Astrocyte of the hippocampus (primary cell): ENCODE data around the gene OSGIN1.
A peak's percentile ranks its signal among the peaks of the same experiment; 100 is the strongest.
"Not testable (repeated sequence)": the region's sequence is repeated elsewhere in the genome, so short reads cannot be mapped to it uniquely, and the experiment has no call there.

Experiments
- DNase-seq: peaks from one replicate; pipeline ENCODE4 v3.0.0; 2011; ENCODE audit warnings: low read depth, low spot score

Gene OSGIN1

GRCh38 chr16:83940630-83941378 lies 12.2 kb upstream of the OSGIN1 start:
- no peak for DNase-seq

DNA sequence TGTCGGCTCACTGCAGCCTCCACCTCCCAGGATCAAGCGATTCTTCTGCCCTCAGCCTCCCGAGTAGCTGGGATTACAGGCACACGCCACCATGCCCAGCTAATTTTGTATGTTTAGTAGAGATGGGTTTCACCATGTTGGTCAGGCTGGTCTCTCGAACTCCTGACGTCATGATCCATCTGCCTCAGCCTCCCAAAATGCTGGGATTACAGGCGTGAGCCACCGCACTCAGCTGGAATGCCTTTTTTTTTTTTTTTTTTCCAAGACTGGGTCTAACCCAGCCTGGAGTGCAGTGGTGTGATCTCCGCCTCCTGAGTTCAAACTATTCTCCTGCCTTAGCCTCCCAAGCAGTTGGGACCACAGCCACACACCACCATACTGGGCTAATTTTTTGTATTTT lies 11.5 kb upstream of the OSGIN1 start:
- DNase-seq = not testable (repeated sequence)

DNA sequence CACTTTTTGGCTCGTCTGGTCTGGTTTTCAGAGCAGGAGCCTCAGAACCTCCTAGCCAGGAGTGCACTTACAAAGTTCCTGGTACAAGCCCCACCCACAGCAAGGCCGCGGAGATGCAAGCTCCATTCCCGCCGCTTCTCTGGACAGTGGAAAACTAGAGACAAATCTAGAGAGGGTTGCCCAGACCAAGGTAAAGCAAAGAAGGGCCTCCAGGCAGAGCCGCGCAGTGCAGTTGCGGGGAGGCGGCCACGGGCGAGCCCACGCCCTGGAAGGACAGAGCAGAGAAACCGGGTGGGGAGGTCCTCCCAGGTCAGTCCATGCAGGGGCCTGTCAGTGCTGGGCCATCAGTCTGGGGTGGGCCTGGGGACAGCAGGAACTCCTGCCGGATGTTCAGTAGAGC lies 11.0 kb upstream of the OSGIN1 start:
- DNase-seq = no peak

DNA sequence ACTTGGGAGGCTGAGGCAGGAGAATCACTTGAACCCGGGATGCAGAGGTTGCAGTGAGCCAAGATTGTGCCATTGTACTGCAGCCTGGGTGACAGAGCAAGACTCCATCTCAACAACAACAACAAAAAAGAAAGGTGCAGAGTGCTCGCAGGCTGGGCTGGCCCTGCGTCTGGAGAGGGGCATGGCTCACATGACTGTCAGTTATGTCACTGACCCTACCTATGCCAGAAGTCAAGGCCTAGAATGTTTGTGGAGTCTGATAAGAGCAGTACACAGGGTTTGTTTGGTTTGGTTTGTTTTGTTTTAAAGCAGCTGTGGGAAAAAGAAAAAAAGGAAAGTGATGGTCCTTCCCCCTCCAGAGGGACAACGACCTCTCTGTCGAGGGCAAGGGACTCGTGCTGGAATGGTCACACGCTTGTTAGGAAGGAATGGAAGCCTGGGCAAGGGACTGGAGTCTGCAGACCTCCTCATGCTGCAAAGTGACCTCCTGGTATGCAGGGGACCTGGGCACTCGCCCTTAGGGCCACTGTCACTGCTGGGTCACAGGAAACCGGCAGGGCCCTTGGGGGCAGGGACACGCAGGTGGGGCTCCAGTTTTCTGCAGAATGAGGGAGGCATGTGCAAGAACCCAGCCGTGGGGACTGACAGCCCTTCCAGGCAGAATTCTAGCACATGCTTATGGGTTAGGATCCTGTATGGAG lies 10.1 kb upstream of the OSGIN1 start:
- no peak for DNase-seq

DNA sequence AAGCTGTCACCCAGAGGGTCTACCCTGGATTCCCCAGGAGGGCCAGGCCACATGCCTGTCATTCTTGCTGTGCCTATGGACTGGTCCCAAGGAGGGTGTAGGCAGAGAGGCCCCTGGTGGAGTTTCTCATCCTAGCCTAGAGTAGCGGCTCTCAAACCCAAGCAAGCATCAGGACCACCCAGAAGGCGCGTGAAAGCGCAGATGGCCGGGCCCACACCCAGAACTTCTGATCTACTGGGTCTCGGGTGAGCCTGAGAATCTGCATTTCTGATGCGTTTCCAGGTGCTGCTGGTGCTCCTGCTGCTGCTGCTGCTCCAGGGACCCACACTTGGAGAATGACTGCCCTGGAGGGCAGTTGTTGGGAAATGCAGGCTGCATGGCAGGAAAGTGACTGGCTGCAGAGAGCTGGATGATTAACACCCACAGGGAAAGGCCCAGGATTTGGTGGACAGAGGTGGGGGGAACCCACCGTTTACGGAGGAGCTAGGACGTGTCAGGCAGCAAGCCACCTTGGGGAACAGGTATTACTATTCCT lies 9.5 kb upstream of the OSGIN1 start:
- DNase-seq = no peak

DNA sequence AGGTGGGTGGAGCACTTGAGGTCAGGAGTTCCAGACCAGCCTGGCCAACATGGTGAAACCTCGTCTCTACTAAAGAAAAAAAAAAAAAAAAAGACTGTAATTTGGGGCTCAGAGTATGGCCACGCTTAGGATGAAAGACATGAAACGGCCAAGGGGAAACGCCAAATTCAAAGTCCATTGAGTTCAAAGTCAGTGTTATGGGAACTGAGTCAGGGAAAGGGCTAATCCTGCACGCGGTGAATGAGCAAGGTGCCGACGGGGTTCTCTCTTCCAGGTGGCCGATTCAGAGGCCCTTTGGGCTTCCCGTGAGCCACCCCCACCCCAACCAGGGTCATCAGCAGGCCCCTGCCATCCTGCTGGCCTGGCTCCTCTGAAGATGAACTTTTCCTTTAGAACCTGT lies 7.5 kb upstream of the OSGIN1 start:
- no peak for DNase-seq

DNA sequence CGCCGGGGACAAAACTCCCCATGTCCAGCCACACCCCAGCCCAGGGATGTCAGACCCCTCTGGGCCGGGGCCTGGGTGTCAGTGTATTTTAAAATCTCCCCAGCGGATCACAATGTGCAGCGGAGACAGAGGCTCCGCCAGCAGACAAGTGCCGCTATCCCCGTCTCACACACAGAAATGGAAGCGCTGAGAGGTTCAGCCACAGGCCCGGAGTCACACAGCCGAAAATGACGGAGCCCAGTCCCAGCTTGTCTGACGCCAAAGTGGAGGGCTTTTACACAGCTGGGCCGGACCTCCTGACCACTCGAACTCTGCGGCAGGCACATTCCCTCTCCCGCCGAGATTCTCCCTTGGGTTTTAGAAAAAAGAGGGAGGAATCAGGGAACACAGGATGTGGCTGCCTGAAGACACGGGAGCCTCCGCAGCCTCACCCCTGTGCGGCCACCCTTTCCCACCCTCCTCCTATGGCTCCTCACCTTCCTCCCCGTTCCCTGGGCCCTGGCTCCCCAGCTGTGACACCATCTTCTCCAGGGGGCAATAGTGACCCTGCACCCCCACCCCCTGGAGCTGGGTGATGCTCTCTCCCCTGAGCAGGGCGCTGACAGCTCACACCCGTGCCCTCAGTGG lies 6.8 kb upstream of the OSGIN1 start:
- no peak for DNase-seq

- no peak for DNase-seq
These were observed 6.1 kb upstream of the OSGIN1 start for GRCh38 chr16:83946781-83947566.

- DNase-seq = no peak
These were observed 5.3 kb upstream of the OSGIN1 start for GRCh38 chr16:83947642-83948234.

GRCh38 chr16:83948914-83949723 lies 3.9 kb upstream of the OSGIN1 start:
- no peak for DNase-seq

DNA sequence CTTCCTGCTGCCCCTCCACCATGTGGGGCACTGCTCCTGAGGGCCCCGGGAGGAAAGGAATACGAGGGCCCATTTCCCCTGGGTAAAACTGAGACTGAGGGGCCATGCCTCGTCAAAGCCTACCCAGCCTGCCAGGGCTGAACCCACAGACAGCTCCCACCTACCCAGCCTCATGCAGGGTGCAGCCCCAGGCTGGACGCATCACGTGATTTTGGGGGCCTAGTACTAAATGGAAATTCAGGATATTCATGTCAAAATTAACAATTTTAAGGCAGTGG lies 3.4 kb upstream of the OSGIN1 start:
- DNase-seq = no peak

DNA sequence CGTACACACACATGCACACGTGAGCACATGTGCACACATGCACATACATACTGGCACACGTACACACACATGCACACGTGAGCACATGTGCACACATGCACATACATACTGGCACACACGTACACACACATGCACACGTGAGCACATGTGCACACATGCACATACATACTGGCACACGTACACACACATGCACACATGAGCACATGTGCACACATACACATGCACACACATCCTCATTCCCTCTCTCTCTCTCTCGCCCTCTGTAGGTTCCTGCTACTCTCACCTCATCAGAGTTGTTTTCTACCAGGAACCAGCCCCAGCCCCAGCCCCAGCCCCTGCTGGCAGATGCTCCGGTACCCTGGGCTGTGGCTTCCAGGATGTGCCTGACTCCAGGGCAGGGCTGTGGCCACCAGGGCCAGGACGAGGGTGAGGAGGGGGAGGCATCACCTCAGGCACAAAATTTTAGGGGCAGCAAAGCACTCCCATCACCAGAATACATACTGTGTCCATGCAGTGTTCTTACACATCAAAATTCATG lies 2.1 kb upstream of the OSGIN1 start:
- not testable (repeated sequence) for DNase-seq

DNA sequence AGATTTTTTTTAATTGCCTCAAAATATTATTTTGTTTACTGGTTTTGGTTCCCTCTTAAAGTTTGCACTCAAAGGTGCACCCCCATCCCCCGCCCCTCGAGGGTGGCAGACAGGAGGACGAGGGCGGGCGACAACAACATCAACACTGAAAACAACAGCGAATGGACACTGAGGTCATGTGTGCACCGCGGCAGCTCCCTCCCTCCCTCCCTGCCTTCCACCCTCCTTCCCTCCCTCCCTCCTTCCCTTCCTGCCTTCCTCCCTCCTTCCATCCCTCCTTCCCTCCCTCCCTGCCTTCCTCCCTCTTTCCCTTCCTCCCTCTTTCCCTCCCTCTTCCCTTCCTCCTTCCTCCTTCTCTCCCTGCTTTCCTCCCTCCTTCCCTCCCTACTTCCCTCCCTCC lies 1.5 kb upstream of the OSGIN1 start:
- DNase-seq = no peak

- no peak for DNase-seq
These were observed 477 bp upstream of the OSGIN1 start for GRCh38 chr16:83952587-83952939.

DNA sequence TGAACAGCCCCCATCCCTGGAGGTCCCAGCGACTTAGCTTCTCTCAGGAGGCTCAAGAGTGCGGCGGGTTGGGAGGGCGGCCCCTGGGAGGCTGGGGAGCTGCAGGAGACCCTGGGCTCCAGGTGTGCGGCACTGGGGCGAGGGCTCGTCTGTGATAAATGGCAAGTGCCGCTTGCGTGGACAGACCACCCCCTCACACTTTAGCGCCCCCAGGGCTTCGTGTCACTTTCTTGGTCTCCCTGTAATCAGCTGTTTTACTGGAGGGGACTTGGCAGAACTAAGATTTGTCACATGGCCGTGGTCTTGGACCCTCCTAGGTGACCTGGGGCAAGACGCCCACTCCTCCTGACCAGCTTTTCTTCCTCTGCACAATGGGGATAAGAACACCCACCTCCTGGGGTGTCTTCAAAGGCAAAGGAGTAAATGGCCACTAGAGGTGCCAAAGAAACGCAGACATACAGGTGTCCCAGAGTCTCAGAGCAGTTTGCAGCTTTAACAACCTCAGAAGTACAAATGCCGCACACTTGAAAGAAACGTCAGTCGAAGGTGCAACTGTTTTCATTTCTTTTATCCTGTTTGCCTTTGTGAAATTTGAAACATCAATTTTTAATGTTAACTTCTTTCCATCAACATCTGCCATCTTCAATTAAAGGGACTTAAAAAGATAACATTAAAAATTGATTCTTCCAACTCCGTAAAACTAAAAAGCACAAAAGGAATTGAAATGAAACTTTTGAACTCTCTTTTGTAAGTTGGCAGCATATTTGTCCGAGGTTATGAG lies 946 bp downstream of the OSGIN1 start:
- peak; percentile 50 for DNase-seq

DNA sequence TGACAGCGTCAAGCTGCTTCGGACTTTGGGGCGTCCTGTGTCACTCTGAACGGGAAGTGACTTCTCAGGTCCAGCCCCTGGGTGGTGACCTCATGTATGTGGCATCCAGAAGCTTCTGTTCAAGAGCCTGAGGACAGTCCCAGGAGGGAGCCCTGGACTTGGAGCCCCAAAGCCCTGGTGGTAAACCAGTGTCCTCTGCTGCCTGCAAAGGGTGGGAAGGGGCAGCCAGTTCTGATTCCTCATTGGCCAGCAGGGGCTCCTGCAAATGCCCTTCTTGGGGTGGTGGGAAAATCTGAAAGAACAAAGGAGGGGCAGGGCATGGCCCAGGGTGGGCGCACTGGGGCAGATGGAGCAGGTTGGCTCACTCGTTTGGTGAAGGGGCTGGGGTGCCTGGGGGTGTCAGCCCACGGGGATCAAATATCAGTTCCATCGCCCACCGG lies 1.6 kb downstream of the OSGIN1 start:
- DNase-seq = peak; percentile 59

DNA sequence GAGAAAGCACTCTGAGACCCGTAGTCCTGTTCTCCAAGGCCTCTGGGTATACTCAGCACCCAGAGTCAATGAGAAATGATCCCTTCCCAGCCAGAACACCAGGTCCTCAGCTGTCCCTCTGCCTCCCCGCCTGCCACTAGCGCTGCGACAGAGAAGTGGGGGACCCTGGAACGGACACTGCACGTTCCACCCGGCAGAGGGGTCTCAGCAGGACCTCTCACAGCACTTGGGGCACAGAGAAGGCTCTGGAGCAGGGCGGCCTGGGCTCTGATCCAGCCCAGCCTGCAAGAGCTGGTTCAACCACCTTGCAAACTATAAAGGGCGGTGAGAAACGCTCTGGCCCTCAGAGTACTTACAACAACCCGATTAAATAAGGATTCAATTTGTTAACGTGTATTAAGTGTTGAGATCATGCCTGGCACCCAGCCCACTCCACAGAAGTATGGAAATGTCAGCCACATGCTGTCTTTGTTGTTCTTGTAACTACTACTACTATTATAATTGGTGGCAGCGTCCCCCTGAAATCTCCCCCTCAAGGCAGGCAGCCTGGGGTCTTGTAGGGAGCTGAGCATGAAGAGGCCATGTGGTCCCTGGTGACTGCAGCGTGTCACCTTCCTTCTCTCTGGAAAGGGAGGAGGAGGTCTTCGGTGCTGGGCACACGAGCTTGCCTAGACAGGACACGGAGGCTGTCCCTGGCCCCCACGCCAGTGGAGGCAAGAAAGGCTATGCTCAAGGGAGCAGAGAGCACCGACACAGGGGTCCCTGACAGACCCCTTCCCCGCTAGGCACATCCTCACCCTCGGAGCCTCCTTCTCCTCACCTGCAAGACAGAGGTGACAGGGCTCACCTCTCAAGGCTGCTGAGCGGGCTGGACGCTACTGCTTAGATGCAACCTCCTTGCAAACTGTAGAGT lies 2.4 kb downstream of the OSGIN1 start:
- peak; percentile 48 for DNase-seq
